GM23338 (cell line): Measurements from ENCODE around the gene ASAP2. TPM values are rescaled to one million over a fixed set of nuclear protein-coding genes. Genes with fewer than 3 reads are reported as not detected.

ENCODE experiments used
- ATAC-seq: fragments of 200-7000 bp; cut with Tn5 transposase; 3 replicates; pipeline ENCODE4 v1.9.1; 2020
- DNase-seq: peaks from one replicate; pipeline ENCODE4 v3.0.0-alpha.2; 2015; ENCODE audit warnings: low spot score
- H2AFZ ChIP-seq: fragments of 200-600 bp; sonication (generic); 2 replicates; pipeline ENCODE4 v1.8.0; 2016; ENCODE audit warnings: antibody characterized with exemption, mild to moderate bottlenecking, moderate library complexity
- H3F3A ChIP-seq: fragments of 200-600 bp; sonication (generic); replicated peaks from 2 replicates; pipeline ENCODE4 v1.8.0; 2017; ENCODE audit warnings: antibody characterized with exemption, mixed run types, low read depth
- H3K27ac ChIP-seq: fragments of 200-600 bp; sonication (generic); 2 replicates; pipeline ENCODE4 v1.6.1; 2016; ENCODE audit warnings: low read depth
- H3K27me3 ChIP-seq: fragments of 200-600 bp; sonication (generic); 2 replicates; pipeline ENCODE4 v1.8.0; 2016; ENCODE audit warnings: mild to moderate bottlenecking, mixed run types, moderate library complexity; ENCODE audit not compliant: insufficient read depth
- H3K36me3 ChIP-seq: fragments of 200-600 bp; sonication (generic); 2 replicates; pipeline ENCODE4 v1.8.0; 2016; ENCODE audit warnings: mild to moderate bottlenecking; ENCODE audit not compliant: insufficient read depth
- H3K4me1 ChIP-seq: fragments of 200-600 bp; sonication (generic); 2 replicates; pipeline ENCODE4 v1.8.0; 2016; ENCODE audit warnings: mild to moderate bottlenecking, moderate library complexity; ENCODE audit not compliant: insufficient read depth
- H3K4me2 ChIP-seq: fragments of 200-600 bp; sonication (generic); 2 replicates; pipeline ENCODE4 v1.7.1; 2017; ENCODE audit warnings: mixed run types
- H3K4me3 ChIP-seq: fragments of 200-600 bp; sonication (generic); 2 replicates; pipeline ENCODE4 v1.6.1; 2016; ENCODE audit warnings: mixed run types
- H3K79me2 ChIP-seq: fragments of 200-600 bp; sonication (generic); replicated peaks from 2 replicates; pipeline ENCODE4 v1.8.0; 2017; ENCODE audit warnings: mild to moderate bottlenecking; ENCODE audit not compliant: insufficient read depth
- H3K9me2 ChIP-seq: fragments of 200-600 bp; sonication (generic); 2 replicates; pipeline ENCODE4 v1.8.0; 2017; ENCODE audit not compliant: insufficient read depth
- H4K20me1 ChIP-seq: fragments of 200-600 bp; sonication (generic); replicated peaks from 2 replicates; pipeline ENCODE4 v1.8.0; 2017; ENCODE audit warnings: mild to moderate bottlenecking; ENCODE audit not compliant: insufficient read depth
- H3K27ac Mint-ChIP-seq: 2 replicates; pipeline ENCODE4 v1.8.0; 2020; ENCODE audit warnings: inconsistent platforms, mild to moderate bottlenecking, moderate library complexity, mixed read lengths
- H3K27me3 Mint-ChIP-seq: 3 replicates; pipeline ENCODE4 v1.8.0; 2022; ENCODE audit warnings: low read depth, mild to moderate bottlenecking, moderate library complexity, mixed read lengths, inconsistent platforms; ENCODE audit not compliant: insufficient read depth, poor library complexity
- H3K36me3 Mint-ChIP-seq: 3 replicates; pipeline ENCODE4 v1.8.0; 2021; ENCODE audit warnings: low read depth, mild to moderate bottlenecking, inconsistent platforms, moderate library complexity, mixed read lengths
- H3K4me1 Mint-ChIP-seq: 3 replicates; pipeline ENCODE4 v1.8.0; 2020; ENCODE audit warnings: mild to moderate bottlenecking, inconsistent platforms, mixed read lengths
- H3K4me3 Mint-ChIP-seq: 3 replicates; pipeline ENCODE4 v1.8.0; 2021; ENCODE audit warnings: moderate library complexity, mild to moderate bottlenecking, inconsistent platforms, mixed read lengths
- H3K9me3 Mint-ChIP-seq: 3 replicates; pipeline ENCODE4 v1.8.0; 2020; ENCODE audit warnings: moderate library complexity, mild to moderate bottlenecking, inconsistent platforms, mixed read lengths
- CREB1 ChIP-seq: fragments of 250-450 bp; sonication (Bioruptor Pico); IDR thresholded peaks from 2 replicates; pipeline ENCODE4 v1.5.0; 2020; ENCODE audit warnings: low read depth, mild to moderate bottlenecking, moderate library complexity
- EZH2phosphoT487 ChIP-seq: fragments of 200-600 bp; sonication (generic); IDR thresholded peaks from one replicate; pipeline ENCODE4 v1.8.1; 2018; ENCODE audit warnings: antibody characterized with exemption; ENCODE audit not compliant: unreplicated experiment
- POLR2AphosphoS5 ChIP-seq: IDR thresholded peaks from 2 replicates; pipeline ENCODE4 v1.6.1; 2016; ENCODE audit warnings: antibody characterized with exemption, low read depth
- ZNF114 ChIP-seq: fragments of 250-450 bp; sonication (Bioruptor Pico); IDR thresholded peaks from 2 replicates; pipeline ENCODE4 v1.5.0; 2020; ENCODE audit warnings: mild to moderate bottlenecking, moderate library complexity
- polyA plus RNA-seq: library from polyadenylated mRNA; unstranded; fragments of >200 nt; fragmentation: Nextera tagmentation; extraction: Ambion mirVana; gene quantifications from 2 replicates; pipeline ENCODE4 v1.2.1, GENCODE V29; 2016
- total RNA-seq: library from RNA; depleted of rRNA; stranded (reverse); fragments of >200 nt; shearing (Covaris generic); gene quantifications from 2 replicates; pipeline ENCODE4 v1.2.3, GENCODE V29; 2014
- TF ChIP-seq, protein P1 (sequence below): IDR thresholded peaks from 2 replicates; pipeline ENCODE4 v1.6.1; 2016; ENCODE audit warnings: antibody characterized with exemption
- TF ChIP-seq, protein P2 (sequence below): fragments of 250-450 bp; sonication (Bioruptor Pico); IDR thresholded peaks from 2 replicates; pipeline ENCODE4 v1.5.0; 2020; ENCODE audit warnings: mild to moderate bottlenecking, moderate library complexity

ASAP2 gene
- total and polyA plus RNA-seq, 2 experiments from 2014 or later: 2.6 to 15.6 TPM

DNA sequence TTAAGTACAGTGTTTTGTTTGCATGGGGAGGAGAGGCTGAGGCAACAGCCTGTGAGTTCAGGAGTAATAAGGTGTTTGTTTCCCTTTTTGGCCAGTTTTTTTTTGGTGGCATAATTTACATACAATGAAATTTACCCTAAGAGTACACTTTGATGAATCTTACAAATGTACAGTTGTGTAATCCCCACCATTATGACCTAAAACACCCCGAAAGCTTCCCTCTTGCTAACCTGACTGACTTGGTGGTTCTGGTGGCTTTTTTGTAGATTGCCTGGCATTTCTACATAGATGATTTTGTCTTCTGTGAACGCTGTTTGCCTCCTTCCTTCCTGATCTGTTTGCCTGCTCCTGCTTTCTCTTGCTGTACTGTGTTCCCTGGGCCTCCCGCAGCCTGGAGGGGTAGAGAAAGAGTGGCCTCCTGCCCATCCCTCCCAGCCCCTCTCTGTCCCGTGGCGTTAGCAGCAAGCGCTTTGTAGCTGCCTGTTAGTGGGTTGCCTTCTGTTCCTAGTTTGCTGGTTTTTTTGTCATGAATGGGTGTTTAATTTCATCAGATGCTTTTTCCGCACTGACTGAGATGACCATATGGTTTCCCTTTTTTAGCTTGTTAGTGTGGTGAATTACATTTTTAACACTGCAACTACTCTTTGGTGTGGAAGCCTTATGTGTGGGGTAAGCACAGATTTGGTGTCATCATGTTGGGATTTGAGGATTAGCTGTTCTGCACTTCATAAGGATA is 32.1 kb downstream of the ASAP2 start:
- peaks cover 5% of the 10 kb centered on the region for H4K20me1 ChIP-seq
- Mint-ChIP-seq H3K4me3 (no peak overlapping the region), H3K27me3 (peaks cover 1% of the 10 kb centered on the region), H3K9me3 (no peaks in the 10 kb centered on the region; the same call in 2 of the 3 replicates), H3K4me1 (peaks cover 23% of the 10 kb centered on the region), H3K27ac (no peak overlapping the region), H3K36me3 (no peaks in the 10 kb centered on the region)
- H3F3A ChIP-seq: no peaks in the 10 kb centered on the region
- no peaks in the 10 kb centered on the region for H3K27me3 ChIP-seq
- H3K36me3 ChIP-seq: no peaks in the 10 kb centered on the region
- H3K4me1 ChIP-seq: peaks cover 10% of the 10 kb centered on the region
- H3K27ac ChIP-seq: no peak overlapping the region
- no peak overlapping the region for H2AFZ ChIP-seq
- peaks cover 3% of the 10 kb centered on the region; the same call in 1 of the 2 replicates for H3K9me2 ChIP-seq
- peaks cover 93% of the 10 kb centered on the region for H3K79me2 ChIP-seq
- no peak for DNase-seq
- TF ChIP-seq, protein P1, sequence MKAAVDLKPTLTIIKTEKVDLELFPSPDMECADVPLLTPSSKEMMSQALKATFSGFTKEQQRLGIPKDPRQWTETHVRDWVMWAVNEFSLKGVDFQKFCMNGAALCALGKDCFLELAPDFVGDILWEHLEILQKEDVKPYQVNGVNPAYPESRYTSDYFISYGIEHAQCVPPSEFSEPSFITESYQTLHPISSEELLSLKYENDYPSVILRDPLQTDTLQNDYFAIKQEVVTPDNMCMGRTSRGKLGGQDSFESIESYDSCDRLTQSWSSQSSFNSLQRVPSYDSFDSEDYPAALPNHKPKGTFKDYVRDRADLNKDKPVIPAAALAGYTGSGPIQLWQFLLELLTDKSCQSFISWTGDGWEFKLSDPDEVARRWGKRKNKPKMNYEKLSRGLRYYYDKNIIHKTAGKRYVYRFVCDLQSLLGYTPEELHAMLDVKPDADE: no peak
- TF ChIP-seq CREB1: no peak
- no peak overlapping the region for H3K4me2 ChIP-seq
- H3K4me3 ChIP-seq: no peak overlapping the region
- ATAC-seq: peak; percentile 21; the same call in 1 of the 3 replicates

DNA sequence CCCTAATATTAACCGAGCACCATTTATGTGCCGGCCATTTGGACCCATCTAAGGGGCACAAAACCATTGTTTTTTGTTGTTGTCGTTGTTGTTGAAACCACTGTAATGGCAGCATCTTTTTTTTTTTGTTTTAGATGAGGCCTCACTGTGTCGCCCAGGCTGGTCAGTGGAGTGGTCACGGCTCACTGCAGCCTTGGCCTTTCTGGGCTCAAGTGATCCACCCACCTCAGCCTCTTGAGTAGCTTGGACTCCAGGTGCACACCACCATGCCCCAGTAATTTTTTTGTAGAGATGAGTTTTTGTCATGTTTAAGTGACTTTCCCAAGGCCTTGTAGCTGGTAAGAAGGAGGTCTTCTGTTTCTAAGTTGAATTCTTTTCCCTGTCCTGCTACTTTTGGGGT is 33.0 kb downstream of the ASAP2 start:
- no peak overlapping the region for H3K4me3 Mint-ChIP-seq
- no peak overlapping the region for H3K4me3 ChIP-seq
- no peaks in the 10 kb centered on the region for H3K27me3 ChIP-seq
- peaks cover 3% of the 10 kb centered on the region; the same call in 1 of the 2 replicates for H3K9me2 ChIP-seq
- no peaks in the 10 kb centered on the region for H3F3A ChIP-seq
- H3K4me2 ChIP-seq: no peak overlapping the region
- no peak for ATAC-seq
- no peaks in the 10 kb centered on the region; the same call in 2 of the 3 replicates for H3K9me3 Mint-ChIP-seq
- H4K20me1 ChIP-seq: peaks cover 10% of the 10 kb centered on the region
- peaks cover 94% of the 10 kb centered on the region for H3K79me2 ChIP-seq
- H3K36me3 Mint-ChIP-seq: no peaks in the 10 kb centered on the region
- H3K27me3 Mint-ChIP-seq: peaks cover 1% of the 10 kb centered on the region
- peaks cover 22% of the 10 kb centered on the region for H3K4me1 Mint-ChIP-seq
- H3K4me1 ChIP-seq: peaks cover 9% of the 10 kb centered on the region
- H3K36me3 ChIP-seq: no peaks in the 10 kb centered on the region
- DNase-seq: no peak
- no peak overlapping the region for H3K27ac ChIP-seq
- H2AFZ ChIP-seq: no peak overlapping the region
- H3K27ac Mint-ChIP-seq: no peak overlapping the region
- no peak for TF ChIP-seq POLR2AphosphoS5
- TF ChIP-seq ZNF114: no peak
- TF ChIP-seq, protein P2, sequence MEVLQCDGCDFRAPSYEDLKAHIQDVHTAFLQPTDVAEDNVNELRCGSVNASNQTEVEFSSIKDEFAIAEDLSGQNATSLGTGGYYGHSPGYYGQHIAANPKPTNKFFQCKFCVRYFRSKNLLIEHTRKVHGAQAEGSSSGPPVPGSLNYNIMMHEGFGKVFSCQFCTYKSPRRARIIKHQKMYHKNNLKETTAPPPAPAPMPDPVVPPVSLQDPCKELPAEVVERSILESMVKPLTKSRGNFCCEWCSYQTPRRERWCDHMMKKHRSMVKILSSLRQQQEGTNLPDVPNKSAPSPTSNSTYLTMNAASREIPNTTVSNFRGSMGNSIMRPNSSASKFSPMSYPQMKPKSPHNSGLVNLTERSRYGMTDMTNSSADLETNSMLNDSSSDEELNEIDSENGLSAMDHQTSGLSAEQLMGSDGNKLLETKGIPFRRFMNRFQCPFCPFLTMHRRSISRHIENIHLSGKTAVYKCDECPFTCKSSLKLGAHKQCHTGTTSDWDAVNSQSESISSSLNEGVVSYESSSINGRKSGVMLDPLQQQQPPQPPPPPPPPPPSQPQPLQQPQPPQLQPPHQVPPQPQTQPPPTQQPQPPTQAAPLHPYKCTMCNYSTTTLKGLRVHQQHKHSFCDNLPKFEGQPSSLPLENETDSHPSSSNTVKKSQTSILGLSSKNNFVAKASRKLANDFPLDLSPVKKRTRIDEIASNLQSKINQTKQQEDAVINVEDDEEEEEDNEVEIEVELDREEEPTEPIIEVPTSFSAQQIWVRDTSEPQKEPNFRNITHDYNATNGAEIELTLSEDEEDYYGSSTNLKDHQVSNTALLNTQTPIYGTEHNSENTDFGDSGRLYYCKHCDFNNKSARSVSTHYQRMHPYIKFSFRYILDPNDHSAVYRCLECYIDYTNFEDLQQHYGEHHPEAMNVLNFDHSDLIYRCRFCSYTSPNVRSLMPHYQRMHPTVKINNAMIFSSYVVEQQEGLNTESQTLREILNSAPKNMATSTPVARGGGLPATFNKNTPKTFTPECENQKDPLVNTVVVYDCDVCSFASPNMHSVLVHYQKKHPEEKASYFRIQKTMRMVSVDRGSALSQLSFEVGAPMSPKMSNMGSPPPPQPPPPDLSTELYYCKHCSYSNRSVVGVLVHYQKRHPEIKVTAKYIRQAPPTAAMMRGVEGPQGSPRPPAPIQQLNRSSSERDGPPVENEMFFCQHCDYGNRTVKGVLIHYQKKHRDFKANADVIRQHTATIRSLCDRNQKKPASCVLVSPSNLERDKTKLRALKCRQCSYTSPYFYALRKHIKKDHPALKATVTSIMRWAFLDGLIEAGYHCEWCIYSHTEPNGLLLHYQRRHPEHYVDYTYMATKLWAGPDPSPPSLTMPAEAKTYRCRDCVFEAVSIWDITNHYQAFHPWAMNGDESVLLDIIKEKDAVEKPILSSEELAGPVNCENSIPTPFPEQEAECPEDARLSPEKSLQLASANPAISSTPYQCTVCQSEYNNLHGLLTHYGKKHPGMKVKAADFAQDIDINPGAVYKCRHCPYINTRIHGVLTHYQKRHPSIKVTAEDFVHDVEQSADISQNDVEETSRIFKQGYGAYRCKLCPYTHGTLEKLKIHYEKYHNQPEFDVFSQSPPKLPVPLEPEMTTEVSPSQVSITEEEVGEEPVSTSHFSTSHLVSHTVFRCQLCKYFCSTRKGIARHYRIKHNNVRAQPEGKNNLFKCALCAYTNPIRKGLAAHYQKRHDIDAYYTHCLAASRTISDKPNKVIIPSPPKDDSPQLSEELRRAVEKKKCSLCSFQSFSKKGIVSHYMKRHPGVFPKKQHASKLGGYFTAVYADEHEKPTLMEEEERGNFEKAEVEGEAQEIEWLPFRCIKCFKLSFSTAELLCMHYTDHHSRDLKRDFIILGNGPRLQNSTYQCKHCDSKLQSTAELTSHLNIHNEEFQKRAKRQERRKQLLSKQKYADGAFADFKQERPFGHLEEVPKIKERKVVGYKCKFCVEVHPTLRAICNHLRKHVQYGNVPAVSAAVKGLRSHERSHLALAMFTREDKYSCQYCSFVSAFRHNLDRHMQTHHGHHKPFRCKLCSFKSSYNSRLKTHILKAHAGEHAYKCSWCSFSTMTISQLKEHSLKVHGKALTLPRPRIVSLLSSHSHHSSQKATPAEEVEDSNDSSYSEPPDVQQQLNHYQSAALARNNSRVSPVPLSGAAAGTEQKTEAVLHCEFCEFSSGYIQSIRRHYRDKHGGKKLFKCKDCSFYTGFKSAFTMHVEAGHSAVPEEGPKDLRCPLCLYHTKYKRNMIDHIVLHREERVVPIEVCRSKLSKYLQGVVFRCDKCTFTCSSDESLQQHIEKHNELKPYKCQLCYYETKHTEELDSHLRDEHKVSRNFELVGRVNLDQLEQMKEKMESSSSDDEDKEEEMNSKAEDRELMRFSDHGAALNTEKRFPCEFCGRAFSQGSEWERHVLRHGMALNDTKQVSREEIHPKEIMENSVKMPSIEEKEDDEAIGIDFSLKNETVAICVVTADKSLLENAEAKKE (CRISPR knock-in tag): no peak
- no peak for TF ChIP-seq EZH2phosphoT487
